GM12892 (cell line): ENCODE results near the gene RALB.
A peak's percentile ranks its signal among the peaks of the same experiment; 100 is the strongest.

Experiments
- DNase-seq: peaks from one replicate; pipeline ENCODE4 v3.0.0; 2011; ENCODE audit not compliant: insufficient read length
- FAIRE-seq: peaks from 2 replicates; lab custom pipeline; 2011; peaks lifted over from hg19 to GRCh38; lab: Jason Lieb, UNC
- POLR2A ChIP-seq: IDR thresholded peaks from 2 replicates; pipeline ENCODE4 v1.6.1; 2011; ENCODE audit warnings: low read depth, low read length, control low read depth
- POLR2AphosphoS5 ChIP-seq: IDR thresholded peaks from 2 replicates; pipeline ENCODE4 v1.6.1; 2011; ENCODE audit warnings: low read depth, low read length, control low read depth
- TAF1 ChIP-seq: IDR thresholded peaks from 2 replicates; pipeline ENCODE4 v1.6.1; 2011; ENCODE audit warnings: low read depth, mild to moderate bottlenecking, control low read depth, low read length, borderline replicate concordance

Gene RALB

GRCh38 chr2:120277505-120278205 lies 25.0 kb downstream of the RALB start:
- FAIRE-seq, result no peak
- no peak for DNase-seq
- TF ChIP-seq TAF1, result no peak
- TF ChIP-seq POLR2AphosphoS5, result no peak; the same call in 1 of the 2 replicates
- TF ChIP-seq POLR2A, result no peak

GRCh38 chr2:120278901-120279300 lies 26.2 kb downstream of the RALB start:
- DNase-seq (no peak), FAIRE-seq (no peak)
- no peak for TF ChIP-seq POLR2A
- no peak for TF ChIP-seq TAF1
- TF ChIP-seq POLR2AphosphoS5, result no peak

- TF ChIP-seq POLR2A (no peak), TAF1 (no peak), POLR2AphosphoS5 (no peak)
- FAIRE-seq (no peak), DNase-seq (no peak)
Observed at GRCh38 chr2:120279708-120280107, 27.1 kb downstream of the RALB start.

- DNase-seq, result no peak
- FAIRE-seq, result no peak
- TF ChIP-seq TAF1 (no peak), POLR2AphosphoS5 (no peak), POLR2A (no peak)
Observed at GRCh38 chr2:120283649-120284048, 31.0 kb downstream of the RALB start.

GRCh38 chr2:120285056-120285455 lies 32.4 kb downstream of the RALB start:
- FAIRE-seq, result peak; percentile 33
- TF ChIP-seq POLR2AphosphoS5 (no peak), TAF1 (no peak), POLR2A (no peak)

GRCh38 chr2:120287183-120288015 lies 34.7 kb downstream of the RALB start:
- DNase-seq (peak; percentile 46), FAIRE-seq (peak; percentile 90)
- TF ChIP-seq POLR2A (peak; percentile 57; the same call in 1 of the 2 replicates), POLR2AphosphoS5 (peak; percentile 42), TAF1 (no peak)

More at GRCh38 chr2:120285056-120285455, 32.4 kb downstream of the RALB start:
- DNase-seq, result no peak

GRCh38 chr2:120288016-120288373 lies 35.3 kb downstream of the RALB start:
- DNase-seq (no peak), FAIRE-seq (no peak)
- no peak for TF ChIP-seq TAF1
- TF ChIP-seq POLR2A, result no peak
- TF ChIP-seq POLR2AphosphoS5, result no peak

GRCh38 chr2:120289221-120289906 lies 36.7 kb downstream of the RALB start:
- FAIRE-seq (no peak), DNase-seq (no peak)
- TF ChIP-seq POLR2AphosphoS5 (no peak), TAF1 (no peak), POLR2A (no peak)

GRCh38 chr2:120290737-120291136 lies 38.1 kb downstream of the RALB start:
- DNase-seq (no peak), FAIRE-seq (no peak)
- TF ChIP-seq POLR2A (no peak), POLR2AphosphoS5 (no peak), TAF1 (no peak)

- DNase-seq (no peak), FAIRE-seq (no peak)
- no peak for TF ChIP-seq POLR2AphosphoS5
- no peak for TF ChIP-seq POLR2A
- TF ChIP-seq TAF1, result no peak
Observed at GRCh38 chr2:120291401-120292311, 39.0 kb downstream of the RALB start.

- DNase-seq, result no peak
- no peak for TF ChIP-seq POLR2AphosphoS5
- no peak for TF ChIP-seq TAF1
- TF ChIP-seq POLR2A, result no peak
- no peak for FAIRE-seq
Observed at GRCh38 chr2:120293096-120294007, 40.7 kb downstream of the RALB start.
